ENCODE results near the gene ITGA1. TPM values are rescaled to one million over a fixed set of nuclear protein-coding genes. Genes with fewer than 3 reads are reported as not detected.

The ITGA1 gene
- total and polyA plus RNA-seq, 2 of the 13 experiments (the other 11 are each of a cell fraction or from before 2014, with no cell fraction given): 23.1 to 28.6 TPM

DNA sequence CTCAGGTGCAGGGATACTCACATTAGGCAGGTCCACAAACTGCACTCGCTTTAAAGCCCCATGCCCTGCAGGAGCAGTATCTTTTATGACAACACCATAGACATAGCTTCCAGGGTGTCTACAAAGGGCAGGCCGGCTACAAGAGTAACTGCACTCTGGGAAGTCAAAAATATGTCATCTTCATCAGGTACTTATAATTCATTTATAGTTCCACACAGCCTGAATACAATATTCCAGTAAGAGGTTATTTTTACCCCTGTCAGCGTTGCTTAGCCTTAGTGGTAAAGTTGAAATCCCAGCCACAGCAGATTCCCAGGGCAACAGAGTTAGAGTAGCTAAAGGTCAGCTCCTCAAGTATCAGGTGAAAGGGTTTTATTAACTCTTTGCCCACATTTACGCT, 119.1 kb downstream of the ITGA1 start (continued):
- TF ChIP-seq ZFP90 (CRISPR knock-in tag; IDR thresholded peaks at IDR 0.05; ENCODE audit: borderline replicate concordance) (no peak), ZFP37 (CRISPR knock-in tag; IDR thresholded peaks at IDR 0.05; ENCODE audit: borderline replicate concordance) (no peak), ZNF10 (CRISPR knock-in tag; IDR thresholded peaks at IDR 0.05; ENCODE audit: borderline replicate concordance, low read depth) (no peak), SAP130 (CRISPR knock-in tag; IDR thresholded peaks at IDR 0.05; ENCODE audit: low read depth) (no peak)
- TF ChIP-seq, protein P1, sequence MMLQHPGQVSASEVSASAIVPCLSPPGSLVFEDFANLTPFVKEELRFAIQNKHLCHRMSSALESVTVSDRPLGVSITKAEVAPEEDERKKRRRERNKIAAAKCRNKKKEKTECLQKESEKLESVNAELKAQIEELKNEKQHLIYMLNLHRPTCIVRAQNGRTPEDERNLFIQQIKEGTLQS (CRISPR knock-in tag; IDR thresholded peaks at IDR 0.05): no peak
- TF ChIP-seq, protein P2, sequence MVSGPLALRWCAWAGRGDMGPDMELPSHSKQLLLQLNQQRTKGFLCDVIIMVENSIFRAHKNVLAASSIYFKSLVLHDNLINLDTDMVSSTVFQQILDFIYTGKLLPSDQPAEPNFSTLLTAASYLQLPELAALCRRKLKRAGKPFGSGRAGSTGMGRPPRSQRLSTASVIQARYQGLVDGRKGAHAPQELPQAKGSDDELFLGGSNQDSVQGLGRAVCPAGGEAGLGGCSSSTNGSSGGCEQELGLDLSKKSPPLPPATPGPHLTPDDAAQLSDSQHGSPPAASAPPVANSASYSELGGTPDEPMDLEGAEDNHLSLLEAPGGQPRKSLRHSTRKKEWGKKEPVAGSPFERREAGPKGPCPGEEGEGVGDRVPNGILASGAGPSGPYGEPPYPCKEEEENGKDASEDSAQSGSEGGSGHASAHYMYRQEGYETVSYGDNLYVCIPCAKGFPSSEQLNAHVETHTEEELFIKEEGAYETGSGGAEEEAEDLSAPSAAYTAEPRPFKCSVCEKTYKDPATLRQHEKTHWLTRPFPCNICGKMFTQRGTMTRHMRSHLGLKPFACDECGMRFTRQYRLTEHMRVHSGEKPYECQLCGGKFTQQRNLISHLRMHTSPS (CRISPR knock-in tag; IDR thresholded peaks at IDR 0.05; ENCODE audit: low read depth): no peak

DNA sequence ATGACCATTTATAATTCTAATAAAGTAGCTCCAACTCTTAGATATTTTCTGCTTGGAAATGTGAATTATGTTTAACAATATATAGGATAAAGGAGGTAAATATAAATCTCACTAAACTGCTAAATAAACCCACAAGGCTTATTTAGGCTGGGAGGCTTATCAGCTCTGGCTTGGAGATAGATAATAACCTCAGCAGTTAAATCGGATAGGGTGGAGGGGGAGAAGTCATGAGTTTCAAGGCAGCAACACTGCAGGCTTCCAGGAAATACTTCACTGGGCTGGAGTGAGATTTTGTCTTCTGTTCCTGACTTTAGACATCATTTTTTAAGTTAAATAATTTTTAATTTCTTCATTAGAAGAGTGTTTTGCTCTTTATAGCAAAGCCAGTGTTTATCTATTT, 121.5 kb downstream of the ITGA1 start:
- Histone ChIP-seq H3K9me3 (ENCODE audit: low read length) (no peaks in the 10 kb centered on the region), H3K4me1 (ENCODE audit: insufficient read depth, low read length) (no peaks in the 10 kb centered on the region), H3K79me2 (ENCODE audit: insufficient read depth, low read length) (no peaks in the 10 kb centered on the region), H3K27ac (ENCODE audit: extremely low read length, insufficient read depth, low read length) (no peak overlapping the region), H4K20me1 (ENCODE audit: insufficient read depth, low read length) (no peaks in the 10 kb centered on the region), H3K4me2 (ENCODE audit: low read depth, low read length) (no peak overlapping the region), H3K36me3 (replicated peaks in 1 of 2; ENCODE audit: control insufficient read depth in 1 of 2, insufficient read depth in 2 of 2, low read length in 2 of 2) (no peaks in the 10 kb centered on the region; a peak in 1 of 5 replicates), H3K4me3 (replicated peaks in 1 of 3; ENCODE audit: insufficient read depth in 1 of 3, low read depth in 2 of 3, low read length in 3 of 3) (no peak overlapping the region), H3K27me3 (ENCODE audit: control insufficient read depth in 1 of 2, insufficient read depth in 2 of 2, low read length in 2 of 2) (no peaks in the 10 kb centered on the region), H2AFZ (ENCODE audit: low read length) (no peak overlapping the region), H3K9ac (ENCODE audit: insufficient read depth, low read depth, low read length) (no peak overlapping the region)
- DNase-seq (ENCODE audit: low spot score) (no peak), ATAC-seq (no peak), FAIRE-seq (no peak)
- in situ Hi-C loops (cut with HindIII; ENCODE audit: extremely low pct_ligation_motif_present, low pct_unique_long_range_greater_than_20kb) (no loop called here), intact Hi-C loops (cut with micrococcal nuclease; ENCODE audit: unreplicated experiment) (no loop called here)
- TF ChIP-seq, protein P3, sequence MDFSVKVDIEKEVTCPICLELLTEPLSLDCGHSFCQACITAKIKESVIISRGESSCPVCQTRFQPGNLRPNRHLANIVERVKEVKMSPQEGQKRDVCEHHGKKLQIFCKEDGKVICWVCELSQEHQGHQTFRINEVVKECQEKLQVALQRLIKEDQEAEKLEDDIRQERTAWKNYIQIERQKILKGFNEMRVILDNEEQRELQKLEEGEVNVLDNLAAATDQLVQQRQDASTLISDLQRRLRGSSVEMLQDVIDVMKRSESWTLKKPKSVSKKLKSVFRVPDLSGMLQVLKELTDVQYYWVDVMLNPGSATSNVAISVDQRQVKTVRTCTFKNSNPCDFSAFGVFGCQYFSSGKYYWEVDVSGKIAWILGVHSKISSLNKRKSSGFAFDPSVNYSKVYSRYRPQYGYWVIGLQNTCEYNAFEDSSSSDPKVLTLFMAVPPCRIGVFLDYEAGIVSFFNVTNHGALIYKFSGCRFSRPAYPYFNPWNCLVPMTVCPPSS (IDR thresholded peaks at IDR 0.05): no peak
- TF ChIP-seq SIN3A (IDR thresholded peaks at IDR 0.05; ENCODE audit: borderline replicate concordance, low read depth, low read length) (no peak), CENPT (CRISPR knock-in tag; IDR thresholded peaks at IDR 0.05; ENCODE audit: low read depth) (no peak), ZNF605 (CRISPR knock-in tag; IDR thresholded peaks at IDR 0.05) (no peak)
- TF ChIP-seq, protein P4, sequence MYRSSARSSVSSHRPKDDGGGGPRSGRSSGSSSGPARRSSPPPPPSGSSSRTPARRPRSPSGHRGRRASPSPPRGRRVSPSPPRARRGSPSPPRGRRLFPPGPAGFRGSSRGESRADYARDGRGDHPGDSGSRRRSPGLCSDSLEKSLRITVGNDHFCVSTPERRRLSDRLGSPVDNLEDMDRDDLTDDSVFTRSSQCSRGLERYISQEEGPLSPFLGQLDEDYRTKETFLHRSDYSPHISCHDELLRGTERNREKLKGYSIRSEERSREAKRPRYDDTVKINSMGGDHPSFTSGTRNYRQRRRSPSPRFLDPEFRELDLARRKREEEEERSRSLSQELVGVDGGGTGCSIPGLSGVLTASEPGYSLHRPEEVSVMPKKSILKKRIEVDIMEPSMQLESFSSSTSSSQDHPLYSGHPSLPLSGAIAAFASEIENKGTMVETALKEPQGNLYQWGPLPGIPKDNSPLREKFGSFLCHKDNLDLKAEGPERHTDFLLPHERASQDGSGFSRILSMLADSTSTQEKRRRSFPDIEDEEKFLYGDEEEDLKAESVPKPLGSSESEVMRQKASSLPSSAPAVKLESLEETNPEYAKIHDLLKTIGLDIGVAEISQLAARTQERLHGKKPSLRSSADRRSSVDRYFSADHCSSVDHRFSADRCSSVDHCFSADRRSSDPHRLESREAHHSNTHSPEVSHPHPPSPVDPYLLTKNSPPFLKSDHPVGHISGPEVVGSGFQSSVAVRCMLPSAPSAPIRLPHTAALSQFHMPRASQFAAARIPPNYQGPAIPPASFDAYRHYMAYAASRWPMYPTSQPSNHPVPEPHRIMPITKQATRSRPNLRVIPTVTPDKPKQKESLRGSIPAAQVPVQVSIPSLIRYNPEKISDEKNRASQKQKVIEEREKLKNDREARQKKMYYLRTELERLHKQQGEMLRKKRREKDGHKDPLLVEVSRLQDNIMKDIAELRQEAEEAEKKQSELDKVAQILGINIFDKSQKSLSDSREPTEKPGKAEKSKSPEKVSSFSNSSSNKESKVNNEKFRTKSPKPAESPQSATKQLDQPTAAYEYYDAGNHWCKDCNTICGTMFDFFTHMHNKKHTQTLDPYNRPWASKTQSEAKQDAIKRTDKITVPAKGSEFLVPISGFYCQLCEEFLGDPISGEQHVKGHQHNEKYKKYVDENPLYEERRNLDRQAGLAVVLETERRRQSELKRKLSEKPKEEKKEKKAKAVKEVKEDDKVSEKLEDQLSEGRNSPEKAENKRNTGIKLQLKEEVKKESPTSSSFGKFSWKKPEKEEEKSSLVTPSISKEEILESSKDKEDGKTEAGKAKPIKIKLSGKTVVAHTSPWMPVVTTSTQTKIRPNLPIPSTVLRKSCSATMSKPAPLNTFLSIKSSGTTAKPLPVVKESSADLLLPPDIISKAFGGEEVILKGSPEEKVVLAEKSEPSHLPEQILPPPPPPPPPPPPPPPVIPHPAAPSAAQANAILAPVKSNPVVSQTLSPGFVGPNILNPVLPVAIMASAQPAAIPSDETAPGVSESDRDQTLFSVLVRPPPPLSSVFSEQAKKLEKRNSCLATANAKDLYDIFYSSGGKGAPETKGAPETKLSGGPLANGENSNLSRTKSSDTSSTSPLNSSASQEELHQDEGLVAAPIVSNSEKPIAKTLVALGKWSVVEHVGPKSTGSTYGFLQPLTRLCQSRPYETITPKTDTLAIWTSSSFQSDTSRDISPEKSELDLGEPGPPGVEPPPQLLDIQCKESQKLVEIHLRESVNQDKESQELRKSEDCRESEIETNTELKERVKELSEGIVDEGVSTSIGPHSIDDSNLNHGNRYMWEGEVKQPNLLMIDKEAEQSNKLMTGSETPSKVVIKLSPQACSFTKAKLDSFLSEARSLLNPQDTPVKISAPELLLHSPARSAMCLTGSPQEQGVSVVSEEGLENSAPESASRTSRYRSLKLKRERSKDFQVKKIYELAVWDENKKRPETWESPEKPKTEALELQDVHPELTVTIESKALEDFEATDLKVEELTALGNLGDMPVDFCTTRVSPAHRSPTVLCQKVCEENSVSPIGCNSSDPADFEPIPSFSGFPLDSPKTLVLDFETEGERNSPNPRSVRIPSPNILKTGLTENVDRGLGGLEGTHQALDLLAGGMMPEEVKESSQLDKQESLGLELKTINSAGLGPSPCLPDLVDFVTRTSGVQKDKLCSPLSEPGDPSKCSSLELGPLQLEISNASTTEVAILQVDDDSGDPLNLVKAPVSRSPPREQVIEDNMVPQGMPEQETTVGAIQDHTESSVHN (CRISPR knock-in tag; IDR thresholded peaks at IDR 0.05): no peak
- BruUV-seq (replicated peaks): no TSS peak
- CTCF ChIA-PET (ENCODE audit: low intra/inter-chr PET ratio, low total read pairs): no interaction called here
- 85% methylated on average over 1 of the region's 1 CpG for WGBS (ENCODE audit: low lambda C conversion rate)
- POLR2A ChIA-PET: interaction anchor here (0.7 kb wide), 1 partner anchor 109 kb away, joined by 3 read pairs; no protein-coding TSS in a partner anchor

Data from HepG2 (cell line).